HG03558 (cell line): ENCODE results near the gene MTOR.
"Not testable (repeated sequence)": the region's sequence is repeated elsewhere in the genome, so short reads cannot be mapped to it uniquely, and the experiment has no call there.

ENCODE experiments used
- ATAC-seq: cut with Tn5 transposase; IDR thresholded peaks from one replicate; pipeline ENCODE4 v1.9.1; 2021; ENCODE audit warnings: moderate number of reproducible peaks; ENCODE audit not compliant: unreplicated experiment; ENCODE audit errors: extremely low read depth

MTOR gene

GRCh38 chr1:11262171-11263049, at the start of gene MTOR:
MTOR (minus strand) TSS chr1:11262551; CDS start chr1:11259409, 3,142 bp downstream.
- ATAC-seq = peak; percentile 91

- no peak for ATAC-seq
Measured at GRCh38 chr1:11309385-11309784, 47.0 kb upstream of the MTOR start.

- ATAC-seq = no peak
Measured at GRCh38 chr1:11308699-11309224, 46.4 kb upstream of the MTOR start.

DNA sequence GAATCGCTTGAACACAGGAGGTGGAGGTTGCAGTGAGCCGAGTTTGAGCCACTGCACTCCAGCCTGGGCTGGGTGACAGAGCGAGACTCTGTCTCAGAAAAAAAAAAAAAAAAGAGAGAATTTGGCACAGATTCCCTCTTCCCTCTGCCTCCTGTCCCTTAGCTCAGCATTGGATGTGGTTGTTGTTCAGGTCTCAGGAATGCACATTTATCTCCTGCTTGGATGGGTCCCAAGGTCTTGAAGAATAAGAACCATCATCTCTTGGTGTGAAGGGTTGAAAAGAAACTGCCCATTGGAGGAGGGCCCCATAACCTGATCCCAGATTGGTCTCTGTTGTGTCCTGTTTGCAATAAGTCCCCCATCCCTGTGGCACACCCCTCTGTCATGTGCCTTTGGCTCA, 45.5 kb upstream of the MTOR start:
- ATAC-seq = no peak

DNA sequence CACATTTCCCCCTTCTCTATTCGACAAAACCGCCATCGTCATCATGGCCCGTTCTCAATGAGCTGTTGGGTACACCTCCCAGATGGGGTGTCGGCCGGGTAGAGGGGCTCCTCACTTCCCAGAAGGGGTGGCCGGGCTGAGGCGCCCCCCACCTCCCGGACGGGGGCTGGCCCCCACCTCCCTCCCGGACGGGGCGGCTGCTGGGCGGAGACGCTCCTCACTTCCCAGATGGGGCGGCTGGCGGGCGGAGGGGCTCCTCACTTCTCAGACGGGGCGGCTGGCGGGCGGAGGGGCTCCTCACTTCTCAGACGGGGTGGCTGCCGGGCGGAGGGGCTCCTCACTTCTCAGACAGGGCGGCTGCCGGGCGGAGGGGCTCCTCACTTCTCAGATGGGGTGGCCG, 43.2 kb upstream of the MTOR start:
- ATAC-seq = not testable (repeated sequence)

GRCh38 chr1:11302366-11302765, 40.0 kb upstream of the MTOR start:
- no peak for ATAC-seq

GRCh38 chr1:11301601-11302000, 39.2 kb upstream of the MTOR start:
- no peak for ATAC-seq

- no peak for ATAC-seq
Measured at GRCh38 chr1:11299225-11299574, 36.8 kb upstream of the MTOR start.

- no peak for ATAC-seq
Measured at GRCh38 chr1:11298390-11299224, 36.3 kb upstream of the MTOR start.

DNA sequence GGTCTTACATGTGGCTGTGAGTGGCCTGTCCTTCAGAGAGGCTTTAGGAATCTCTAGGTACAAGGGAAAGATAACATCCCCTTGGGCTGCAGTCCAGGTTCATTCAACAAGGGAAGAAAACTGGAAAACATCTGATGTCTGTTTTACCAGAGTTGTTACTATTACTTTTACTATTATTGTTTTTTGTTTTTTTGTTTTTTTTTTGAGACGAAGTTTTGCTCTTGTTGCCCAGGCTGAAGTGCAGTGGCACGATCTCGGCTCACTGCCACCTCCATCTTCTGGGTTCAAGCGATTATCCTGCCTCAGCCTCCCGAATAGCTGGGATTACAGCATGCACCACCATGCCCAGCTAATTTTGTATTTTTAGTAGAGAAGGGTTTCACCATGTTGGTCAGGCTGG, 35.4 kb upstream of the MTOR start:
- ATAC-seq = not testable (repeated sequence)

DNA sequence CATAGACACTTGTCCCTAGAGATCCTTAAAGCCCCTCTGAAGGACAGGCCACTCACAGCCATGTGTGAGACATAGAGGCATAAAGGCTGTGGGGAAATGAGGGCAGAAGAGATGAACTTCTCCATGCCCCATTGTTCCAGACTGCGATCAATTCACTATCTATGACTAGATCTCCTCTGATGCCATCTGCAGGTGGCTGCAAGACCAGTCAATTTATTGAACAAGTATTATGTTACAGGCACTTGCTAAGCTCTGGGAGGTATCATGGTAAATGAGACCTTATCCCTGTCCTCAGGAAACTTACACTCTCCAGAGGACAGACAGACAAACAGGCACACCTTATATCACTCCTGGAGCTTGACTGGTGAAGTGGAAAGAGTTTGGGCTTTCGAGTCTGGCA, 33.6 kb upstream of the MTOR start:
- no peak for ATAC-seq

- ATAC-seq = no peak
Measured at GRCh38 chr1:11294951-11295350, 32.6 kb upstream of the MTOR start.

- ATAC-seq = no peak
Measured at GRCh38 chr1:11293856-11294255, 31.5 kb upstream of the MTOR start.

GRCh38 chr1:11291049-11291448, 28.7 kb upstream of the MTOR start:
- ATAC-seq = no peak

- ATAC-seq = no peak
Measured at GRCh38 chr1:11289064-11289463, 26.7 kb upstream of the MTOR start.

GRCh38 chr1:11286735-11287410, 24.5 kb upstream of the MTOR start:
- ATAC-seq = no peak

DNA sequence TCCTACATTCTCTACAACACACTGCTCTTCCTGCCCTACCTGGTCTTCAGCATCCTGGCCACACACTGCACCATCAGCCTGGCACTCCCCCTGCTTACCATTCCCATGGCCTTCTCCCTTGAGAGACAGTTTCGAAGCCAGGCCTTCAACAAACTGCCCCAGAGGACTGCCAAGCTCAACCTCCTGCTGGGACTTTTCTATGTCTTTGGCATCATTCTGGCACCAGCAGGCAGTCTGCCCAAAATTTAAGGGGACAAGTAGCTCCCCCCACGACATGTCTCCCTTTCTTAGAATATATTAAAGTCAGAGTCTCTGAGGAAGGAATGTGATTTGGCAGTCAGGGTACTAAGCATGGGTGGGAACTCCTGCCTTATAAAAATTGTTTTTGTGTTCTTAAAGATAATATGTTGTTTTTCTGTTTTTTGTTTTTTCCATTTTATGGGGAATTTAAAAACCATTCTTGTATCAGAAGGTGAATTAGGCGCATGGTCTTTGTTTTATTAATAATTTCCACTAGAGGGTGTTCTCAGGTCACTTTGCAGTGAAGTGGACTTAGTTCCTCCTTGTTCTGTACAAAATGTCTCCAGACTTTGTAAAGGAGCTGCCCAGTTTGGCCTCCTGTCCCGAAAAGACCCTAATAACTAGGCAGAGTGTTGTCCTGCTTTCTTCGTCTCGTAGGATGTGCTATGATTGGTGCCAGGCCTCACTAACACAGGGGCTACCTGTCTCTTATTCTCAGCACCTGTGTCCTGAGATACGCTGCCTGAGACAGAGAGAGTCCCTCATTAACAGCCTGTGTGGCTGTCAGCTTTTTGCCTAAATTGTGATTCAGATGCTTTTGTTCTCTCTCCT, 23.8 kb upstream of the MTOR start:
- no peak for ATAC-seq

DNA sequence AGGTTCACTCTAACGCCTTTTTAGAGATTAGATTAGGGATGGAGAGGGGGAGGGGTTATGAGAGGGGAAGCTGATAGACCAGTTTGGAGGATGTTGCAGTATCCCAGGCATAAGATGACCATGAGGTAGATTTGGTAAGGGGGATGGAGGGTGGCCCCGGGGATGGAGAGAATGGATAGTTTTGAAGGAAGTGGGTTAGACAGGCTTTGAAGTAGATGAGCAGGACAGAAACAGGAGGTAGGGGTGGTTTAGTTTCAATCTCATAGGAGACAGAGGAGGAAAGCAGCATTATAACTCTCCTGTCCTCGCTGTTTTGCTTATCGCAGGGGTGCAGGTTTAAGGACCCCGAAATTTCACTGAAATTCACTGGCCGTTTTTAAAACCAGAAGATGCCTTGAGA, 22.4 kb upstream of the MTOR start:
- no peak for ATAC-seq

DNA sequence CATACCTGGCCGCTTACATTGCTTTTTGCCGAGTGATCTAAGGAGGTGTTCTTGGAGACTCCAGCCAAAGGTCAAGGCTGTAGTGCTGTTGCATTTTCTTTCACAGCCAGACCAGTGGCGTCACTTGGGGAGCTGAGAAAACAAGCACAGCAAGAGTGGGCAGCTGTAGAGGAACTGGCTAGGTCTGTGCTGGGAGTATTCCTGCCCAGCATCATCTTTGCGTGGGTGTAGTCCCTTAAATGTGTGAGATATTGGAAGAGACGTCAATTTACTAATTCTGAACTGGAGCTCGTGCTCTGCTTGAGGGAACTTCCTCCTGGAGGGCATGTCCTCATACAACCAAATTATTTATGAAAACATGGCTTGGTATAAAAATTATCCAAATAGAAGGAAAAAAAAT, 20.8 kb upstream of the MTOR start:
- ATAC-seq = no peak
